Stimulated activated CD8-positive, alpha-beta memory T cell treated with anti-CD3 and anti-CD28 coated beads, Interleukin-15, amount 100 ng/mL, for 48 hours (primary cell): ENCODE results near the gene CCDC148.

Experiments used
- DNase-seq, 2 donors: peaks; one replicate each; pipeline ENCODE4 v3.0.0-alpha.2; 2020; ENCODE audit warnings: low read depth in 2 of 2

Gene CCDC148

DNA sequence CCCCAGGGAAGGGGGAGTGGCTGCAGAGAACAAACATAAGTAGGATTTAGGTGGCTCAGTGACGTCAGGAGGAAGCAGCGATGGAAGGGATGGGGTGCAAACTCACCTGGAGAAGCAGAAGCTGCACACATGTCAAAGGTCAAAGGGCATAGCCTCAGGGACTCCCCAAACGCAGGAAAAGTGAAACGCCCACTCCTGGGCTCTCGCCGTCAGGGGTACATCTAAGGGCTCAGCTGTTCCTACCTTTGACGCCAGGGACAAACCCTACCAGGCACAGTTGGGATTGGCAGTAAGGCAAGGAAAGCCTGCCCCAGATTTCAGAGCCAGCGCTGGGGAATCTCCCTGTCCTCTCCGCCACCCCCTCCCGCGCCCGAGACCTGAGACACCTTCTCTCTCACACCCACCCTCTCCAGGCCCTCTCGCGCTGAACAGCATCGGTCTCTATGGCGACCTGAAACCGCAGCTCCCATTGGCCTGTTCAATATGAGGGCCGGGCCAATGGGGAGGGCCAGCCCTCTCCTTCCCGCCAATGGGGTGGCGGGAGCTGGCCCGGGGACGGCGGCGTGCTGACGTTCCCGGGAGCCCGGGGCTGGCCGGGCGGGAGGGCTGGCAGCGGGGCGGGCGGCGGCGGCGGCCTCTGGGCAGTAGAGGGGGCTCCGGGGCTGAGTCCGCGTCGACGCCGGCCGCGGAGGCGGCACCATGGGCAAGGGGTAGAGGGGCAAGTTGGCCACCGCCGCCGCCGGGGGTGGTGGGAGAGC, at the start of gene CCDC148, which contains the start of gene PKP4:
Gene CCDC148 (minus strand): TSS at position 445 of the 758 bp plus-strand sequence. CDS start 314 bp downstream, at position 131.
Gene PKP4 (plus strand): TSS at position 644 of the 758 bp plus-strand sequence. CDS start 76,233 bp downstream, outside the sequence.
- DNase-seq, result peak; percentile 84 to 86

GRCh38 chr2:158505448-158505934, 48.9 kb upstream of the CCDC148 start:
- no peak for DNase-seq

GRCh38 chr2:158504088-158504487, 47.5 kb upstream of the CCDC148 start:
- DNase-seq, result no peak

- DNase-seq, result no peak
Observed at GRCh38 chr2:158502974-158503373, 46.4 kb upstream of the CCDC148 start.

DNA sequence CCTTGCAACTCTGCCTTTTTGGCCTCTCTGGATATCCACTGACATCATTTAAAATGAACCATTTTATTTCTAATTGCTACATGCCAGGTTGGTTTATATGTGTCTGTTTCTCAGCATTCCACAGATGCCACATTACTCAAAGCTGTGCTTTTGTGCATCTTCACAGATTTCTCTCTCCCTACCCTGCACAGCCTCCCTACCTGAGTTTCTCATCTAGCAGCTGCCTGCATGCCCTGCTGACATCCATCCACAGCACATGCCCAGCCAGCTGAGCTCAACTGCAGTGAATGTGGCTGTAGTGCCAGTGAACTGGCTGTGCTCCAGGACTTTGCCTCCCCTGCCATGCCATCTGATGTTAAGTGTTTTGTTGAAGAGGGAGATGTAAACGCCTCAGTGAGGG, 44.7 kb upstream of the CCDC148 start:
- no peak for DNase-seq

- no peak for DNase-seq
Observed at GRCh38 chr2:158500333-158500732, 43.8 kb upstream of the CCDC148 start.

- no peak for DNase-seq
Observed at GRCh38 chr2:158499383-158499782, 42.8 kb upstream of the CCDC148 start.

GRCh38 chr2:158498749-158499136, 42.2 kb upstream of the CCDC148 start:
- DNase-seq, result no peak

GRCh38 chr2:158498043-158498748, 41.6 kb upstream of the CCDC148 start:
- no peak for DNase-seq

GRCh38 chr2:158497486-158497885, 40.9 kb upstream of the CCDC148 start:
- DNase-seq, result no peak

GRCh38 chr2:158496986-158497385, 40.4 kb upstream of the CCDC148 start:
- no peak for DNase-seq

DNA sequence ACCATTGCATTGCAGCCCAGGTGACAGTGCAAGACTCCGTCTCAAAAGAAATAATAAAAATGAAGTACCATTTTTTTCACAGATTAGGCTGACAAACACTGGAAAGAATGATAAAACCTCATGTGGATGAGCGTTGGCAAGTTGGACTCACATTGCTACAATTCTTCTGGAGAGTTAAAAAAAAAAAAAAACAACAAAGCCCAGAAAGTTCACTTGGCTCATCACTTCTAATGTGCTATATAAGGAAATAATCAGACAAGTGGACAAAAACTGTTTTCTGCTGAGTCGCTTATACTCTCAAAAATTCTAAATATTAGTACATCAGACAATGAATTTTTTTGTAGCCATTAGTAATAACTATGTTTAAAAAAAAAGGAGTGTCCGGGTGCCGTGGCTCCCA, 38.6 kb upstream of the CCDC148 start:
- no peak for DNase-seq

GRCh38 chr2:158493458-158493857, 36.9 kb upstream of the CCDC148 start:
- no peak for DNase-seq

- no peak for DNase-seq
Observed at GRCh38 chr2:158491072-158491471, 34.5 kb upstream of the CCDC148 start.

DNA sequence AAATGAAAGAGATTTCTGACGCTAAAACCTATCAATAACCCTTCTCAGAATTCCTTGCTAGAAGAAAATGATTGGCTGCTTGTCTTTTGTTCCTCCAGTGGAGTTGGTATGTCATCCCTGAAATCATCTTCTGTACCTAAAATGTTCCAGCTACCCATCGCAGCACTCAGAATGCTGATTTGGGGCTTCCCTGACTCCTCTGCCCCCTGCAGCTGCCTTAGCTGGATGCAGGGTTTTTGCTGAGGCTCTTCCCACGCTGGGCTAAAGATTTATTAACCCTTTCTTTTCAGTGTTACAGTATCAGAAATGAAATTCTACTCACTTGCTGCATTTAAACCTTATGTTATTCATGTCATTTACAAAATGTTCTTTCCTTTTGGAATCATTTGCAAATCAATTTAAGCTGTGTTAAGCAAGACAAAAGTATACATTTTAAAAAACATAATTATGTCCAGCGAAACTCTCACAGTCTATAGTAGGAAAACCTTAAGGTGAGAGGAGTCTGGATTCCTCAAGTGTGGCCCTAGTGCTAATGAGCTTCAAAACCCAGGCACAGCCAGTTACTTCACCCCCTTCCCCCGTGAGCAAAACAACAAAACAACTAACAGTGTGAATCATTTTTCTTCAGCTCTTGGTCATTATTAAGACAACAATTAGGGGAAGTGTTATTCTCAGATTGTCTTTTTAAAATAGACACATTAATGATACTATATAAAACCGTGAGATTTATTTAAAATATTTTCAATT, 33.0 kb upstream of the CCDC148 start:
- DNase-seq, result no peak

- DNase-seq, result no peak
Observed at GRCh38 chr2:158488442-158489216, 32.1 kb upstream of the CCDC148 start.

- DNase-seq, result no peak
Observed at GRCh38 chr2:158487419-158487818, 30.9 kb upstream of the CCDC148 start.

DNA sequence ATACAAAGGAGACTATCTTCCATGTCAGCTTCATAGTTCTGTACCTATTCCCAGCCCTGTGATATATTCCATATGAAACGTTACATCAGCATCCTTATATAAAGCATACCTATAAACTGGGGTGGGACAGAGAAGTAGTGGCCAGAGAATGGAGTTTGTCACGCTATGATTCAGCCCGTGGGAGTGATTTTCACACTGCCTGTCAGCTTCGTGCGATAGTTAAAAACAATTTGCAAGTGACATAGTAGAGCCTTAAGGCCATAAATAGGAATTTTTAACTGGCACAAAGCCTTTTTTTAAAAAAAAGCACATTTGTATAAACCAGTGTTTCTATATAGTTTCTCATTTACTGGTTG, 30.4 kb upstream of the CCDC148 start:
- no peak for DNase-seq

- no peak for DNase-seq
Observed at GRCh38 chr2:158486150-158486969, 29.8 kb upstream of the CCDC148 start.

- no peak for DNase-seq
Observed at GRCh38 chr2:158484892-158485556, 28.5 kb upstream of the CCDC148 start.
